Spleen (tissue), 11 donors: Measurements from ENCODE around the gene PINLYP. TPM values are rescaled to one million over a fixed set of nuclear protein-coding genes. Genes with fewer than 3 reads are reported as not detected.

Experiments
- DNase-seq: peaks from one replicate; pipeline ENCODE4 v3.0.0-alpha.2; 2020
- H3K27ac ChIP-seq, 8 donors: fragments of 200-600 bp; sonication (generic) in 7 of 8; 1 replicate in 4 of 8; 2 replicates in 4 of 8; pipeline versions ENCODE4 v1.5.0 to v1.8.0; 2016 to 2021; ENCODE audit warnings: inconsistent platforms in 4 of 8, mild to moderate bottlenecking in 4 of 8, moderate library complexity in 1 of 8
- H3K27me3 ChIP-seq, 7 donors: fragments of 200-600 bp; sonication (generic) in 6 of 7; replicated peaks in 1 of 7; 1 replicate in 4 of 7; 2 replicates in 3 of 7; pipeline versions ENCODE4 v1.5.0 to v1.8.0; 2016 to 2021; ENCODE audit warnings: inconsistent platforms in 3 of 7, mild to moderate bottlenecking in 1 of 7
- H3K36me3 ChIP-seq, 6 donors: fragments of 200-600 bp; sonication (generic) in 5 of 6; 1 replicate in 4 of 6; 2 replicates in 2 of 6; pipeline versions ENCODE4 v1.5.0 to v1.8.0; 2016 to 2021; ENCODE audit warnings: inconsistent platforms in 2 of 6
- H3K4me1 ChIP-seq, 6 donors: fragments of 200-600 bp; sonication (generic) in 5 of 6; 1 replicate in 3 of 6; 2 replicates in 3 of 6; pipeline versions ENCODE4 v1.5.0 to v1.8.0; 2016 to 2021; ENCODE audit warnings: inconsistent platforms in 3 of 6
- H3K4me3 ChIP-seq, 8 donors: fragments of 200-600 bp; sonication (generic) in 7 of 8; 1 replicate in 4 of 8; 2 replicates in 4 of 8; pipeline versions ENCODE4 v1.5.0 to v1.8.0; 2016 to 2021; ENCODE audit warnings: inconsistent platforms in 4 of 8, mild to moderate bottlenecking in 4 of 8, moderate library complexity in 2 of 8
- H3K9me3 ChIP-seq, 8 donors: fragments of 200-600 bp; sonication (generic) in 7 of 8; 1 replicate in 4 of 8; 2 replicates in 4 of 8; pipeline versions ENCODE4 v1.5.0 to v1.8.0; 2016 to 2021; ENCODE audit warnings: inconsistent platforms in 4 of 8
- POLR2A ChIP-seq, 3 donors: fragments of 450-650 bp; IDR thresholded peaks; one replicate each; pipeline ENCODE4 v1.5.1; 2017; ENCODE audit warnings: antibody characterized with exemption in 3 of 3, mild to moderate bottlenecking in 1 of 3
- POLR2AphosphoS5 ChIP-seq, 3 donors: sonication (generic); formaldehyde crosslinking; IDR thresholded peaks; one replicate each; pipeline ENCODE4 v1.5.1; 2017; ENCODE audit warnings: antibody characterized with exemption in 3 of 3
- WGBS, 5 donors: extraction: QIAGEN DNeasy Blood & Tissue Kit in 3 of 5; methylation state at CpG; one replicate each; pipeline versions ENCODE4 v1.1.5 to v1.1.7; 2013 to 2018; 5-methylcytosine and 5-hydroxymethylcytosine counted together
- intact Hi-C: fragments of 100-400 bp; cut with DNase I; formaldehyde crosslinking; loops from one replicate; pipeline ENCODE4 v1.15.0; 2023; ENCODE audit warnings: low total_unique reads
- polyA plus RNA-seq, 3 donors: library from polyadenylated mRNA; stranded (reverse); fragments of 200-250 nt; gene quantifications; one replicate each; pipeline ENCODE4 v1.2.1, GENCODE V29; 2013
- total RNA-seq, 7 donors: library from RNA; depleted of rRNA in 3 of 7; stranded (reverse); fragments of >200 nt in 3 of 7; fragmentation: NEBNext Ultra II Directional in 4 of 7; extraction: Animal tissue kit (Norgen Biotek cat#: 25700) in 4 of 7; gene quantifications; one replicate each; pipeline versions ENCODE4 v1.1.0 to v1.2.1, GENCODE V29; 2016 to 2021
- TF ChIP-seq, protein P1 (sequence below), 11 experiments: fragments of 200-600 bp in 7 of 11; fragments of 450-650 bp in 4 of 11; sonication (generic) in 4 of 11; IDR thresholded peaks in 8 of 11; conservative IDR thresholded peaks in 3 of 11; 1 replicate in 7 of 11; 2 replicates in 4 of 11; pipeline versions ENCODE4 v1.4.0 to v1.8.0; 2016 to 2021; ENCODE audit warnings: antibody characterized with exemption in 11 of 11, inconsistent platforms in 4 of 11, mild to moderate bottlenecking in 1 of 11
- donor health status: healthy with polysubstance abuse.
- donor health status: DM: no; HTN: no; CAD: no; lungs with moderate emphysema.
- donor health status: DM: no; HTN: no; CAD: no.
- donor health status: Bipolar disorder and iron deficiency.
- donor health status: healthy.
- donor health status: DM: no; HTN: no; CAD: no.
- donor health status: DM: yes; HTN: yes; CAD: no.

The PINLYP gene
- total and polyA plus RNA-seq, 10 donors, result 2.0 to 10.5 (median 5.1) TPM

DNA sequence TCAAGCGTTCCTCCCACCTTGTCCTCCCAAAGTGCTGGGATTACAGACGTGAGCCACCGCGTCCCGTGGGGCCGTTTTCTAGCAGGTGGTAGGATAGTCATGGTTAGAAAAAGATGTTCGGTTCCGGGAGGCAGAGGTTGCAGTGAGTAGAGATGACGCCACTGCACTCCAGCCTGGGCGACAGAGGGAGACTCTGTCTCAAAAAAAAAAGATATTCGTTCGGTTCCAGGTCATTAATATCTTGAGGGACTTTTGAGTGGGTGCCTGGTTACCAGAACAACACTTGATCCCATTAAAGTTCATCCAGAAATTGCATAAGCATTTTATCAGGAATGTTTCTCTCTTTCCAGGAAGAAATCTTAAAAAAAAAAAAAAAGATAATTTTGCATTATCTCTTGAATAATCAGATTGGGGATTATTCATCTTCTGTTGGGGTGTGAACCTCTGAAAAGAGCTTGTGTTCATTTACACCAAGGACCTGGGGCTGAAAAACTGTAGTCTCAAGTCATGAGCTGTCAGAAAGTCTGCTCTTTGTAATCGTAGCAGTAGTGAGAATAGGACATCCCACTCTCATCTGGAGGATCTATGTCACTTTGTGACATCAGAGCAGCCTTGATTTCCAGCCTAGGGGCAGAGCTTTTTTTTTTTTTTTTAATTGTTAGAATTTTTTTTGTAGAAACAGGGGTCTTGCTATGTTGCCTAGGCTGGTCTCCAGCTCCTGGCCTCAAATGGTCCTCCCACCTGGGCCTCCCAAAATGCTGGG, 47.6 kb upstream of the PINLYP start:
- intact Hi-C loops, result no loop called here
- no peaks in the 10 kb centered on the region for H3K27me3 ChIP-seq
- peak overlapping the region in 7 of 8 donors; percentile 81 to 90 (median 86) for H3K27ac ChIP-seq
- peaks cover 0 to 6% (median 0%) of the 10 kb centered on the region in 6 donors for H3K36me3 ChIP-seq
- no peaks in the 10 kb centered on the region for H3K9me3 ChIP-seq
- peaks cover 28 to 82% (median 53%) of the 10 kb centered on the region in 6 donors for H3K4me1 ChIP-seq
- no peak for DNase-seq
- WGBS, 5 donors, result 60 to 72% (median 67%) methylated on average over 13 of the region's 13 CpGs
- TF ChIP-seq, protein P1, sequence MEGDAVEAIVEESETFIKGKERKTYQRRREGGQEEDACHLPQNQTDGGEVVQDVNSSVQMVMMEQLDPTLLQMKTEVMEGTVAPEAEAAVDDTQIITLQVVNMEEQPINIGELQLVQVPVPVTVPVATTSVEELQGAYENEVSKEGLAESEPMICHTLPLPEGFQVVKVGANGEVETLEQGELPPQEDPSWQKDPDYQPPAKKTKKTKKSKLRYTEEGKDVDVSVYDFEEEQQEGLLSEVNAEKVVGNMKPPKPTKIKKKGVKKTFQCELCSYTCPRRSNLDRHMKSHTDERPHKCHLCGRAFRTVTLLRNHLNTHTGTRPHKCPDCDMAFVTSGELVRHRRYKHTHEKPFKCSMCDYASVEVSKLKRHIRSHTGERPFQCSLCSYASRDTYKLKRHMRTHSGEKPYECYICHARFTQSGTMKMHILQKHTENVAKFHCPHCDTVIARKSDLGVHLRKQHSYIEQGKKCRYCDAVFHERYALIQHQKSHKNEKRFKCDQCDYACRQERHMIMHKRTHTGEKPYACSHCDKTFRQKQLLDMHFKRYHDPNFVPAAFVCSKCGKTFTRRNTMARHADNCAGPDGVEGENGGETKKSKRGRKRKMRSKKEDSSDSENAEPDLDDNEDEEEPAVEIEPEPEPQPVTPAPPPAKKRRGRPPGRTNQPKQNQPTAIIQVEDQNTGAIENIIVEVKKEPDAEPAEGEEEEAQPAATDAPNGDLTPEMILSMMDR (IDR thresholded peaks at IDR 0.05 in 8 of 11, conservative IDR thresholded peaks at IDR 0.05 in 3 of 11), result no peak
- TF ChIP-seq POLR2AphosphoS5 (IDR thresholded peaks at IDR 0.05) (no peak), POLR2A (IDR thresholded peaks at IDR 0.05) (no peak)
- peak overlapping the region in 3 of 8 donors; percentile 81 to 90 (median 90) for H3K4me3 ChIP-seq

DNA sequence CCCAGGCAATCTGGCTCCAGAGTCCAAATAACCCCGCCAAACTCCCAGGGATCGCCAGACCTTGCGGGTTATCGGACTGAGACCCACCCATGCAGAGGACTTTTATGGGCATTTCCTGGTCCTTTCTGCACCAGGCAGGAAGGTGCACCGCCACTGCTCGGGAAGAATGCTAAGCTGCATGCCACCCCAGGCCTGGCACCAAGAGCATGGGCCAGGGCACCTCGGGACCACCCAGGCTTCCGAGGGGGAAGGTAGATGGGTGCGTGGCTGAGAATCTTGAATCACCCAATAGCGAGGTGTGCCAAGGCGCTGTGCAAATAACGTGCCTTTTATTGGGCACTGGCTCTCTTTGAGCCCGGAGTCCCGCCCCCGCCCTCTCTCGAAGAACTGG, 43.0 kb upstream of the PINLYP start:
- WGBS, 5 donors, result 1 to 3% (median 1%) methylated on average over 13 to 16 of the region's 16 CpGs
- TF ChIP-seq POLR2AphosphoS5 (IDR thresholded peaks at IDR 0.05), result no peak
- TF ChIP-seq, protein P1 (IDR thresholded peaks at IDR 0.05 in 8 of 11, conservative IDR thresholded peaks at IDR 0.05 in 3 of 11), result no peak
- TF ChIP-seq POLR2A (IDR thresholded peaks at IDR 0.05), result no peak

DNA sequence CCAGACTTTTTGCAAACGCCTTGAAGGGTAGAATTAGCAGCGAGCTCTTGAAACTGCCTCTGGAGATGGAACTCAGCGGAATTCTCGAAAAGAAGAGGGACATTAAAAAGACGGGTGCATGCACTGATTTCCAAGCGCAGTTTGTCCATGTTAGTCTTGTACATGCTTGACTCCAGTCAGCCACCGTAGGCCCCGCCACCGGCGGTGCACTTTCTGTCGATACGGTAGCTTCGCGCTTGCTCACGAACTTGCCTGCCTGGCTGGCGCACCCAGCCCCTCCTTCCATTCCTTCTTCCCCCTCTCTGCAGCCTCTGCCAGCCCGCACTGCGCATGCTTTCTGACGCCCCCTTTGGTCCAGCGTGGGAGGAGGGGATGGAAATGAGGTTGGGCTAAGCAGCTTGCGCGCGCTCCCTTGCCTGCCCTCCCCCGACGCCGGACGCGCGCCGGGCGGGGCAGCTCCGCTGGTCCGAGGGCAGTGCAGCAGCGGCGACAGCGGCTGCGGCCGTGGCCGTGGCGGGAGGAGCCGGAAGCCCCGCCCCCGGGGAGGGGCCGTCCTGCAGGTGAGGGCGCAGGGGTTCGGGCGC, 42.5 kb upstream of the PINLYP start, which contains the start of gene ZNF575:
Gene ZNF575, plus strand, starts transcription at position 227 of the 584 bp plus-strand sequence. CDS start 1,235 bp downstream, outside the sequence.
- DNase-seq, result peak; percentile 97
- H3K36me3 ChIP-seq, result peaks cover 0 to 17% (median 5%) of the 10 kb centered on the region in 6 donors
- peaks cover 7 to 59% (median 36%) of the 10 kb centered on the region in 6 donors for H3K4me1 ChIP-seq
- H3K27me3 ChIP-seq, result no peaks in the 10 kb centered on the region
- peak within 1 kb of the TSS; percentile 71 to 95 (median 87) for H3K27ac ChIP-seq
- H3K9me3 ChIP-seq, result peaks cover 0 to under 1% (median 0%) of the 10 kb centered on the region in 8 donors
- intact Hi-C loops, result loop anchor here (10.0 kb wide), 1 partner anchor 52 kb away; no protein-coding TSS in a partner anchor
- TF ChIP-seq POLR2AphosphoS5 (IDR thresholded peaks at IDR 0.05), result peak; percentile 79 to 86 (median 84)
- no peak for TF ChIP-seq POLR2A (IDR thresholded peaks at IDR 0.05)
- TF ChIP-seq, protein P1 (IDR thresholded peaks at IDR 0.05 in 8 of 11, conservative IDR thresholded peaks at IDR 0.05 in 3 of 11), result peak in 3 of 11 experiments; percentile 9 to 29 (median 26)
- WGBS, 5 donors, result 0 to 1% (median 0%) methylated on average over 29 to 47 of the region's 47 CpGs
- H3K4me3 ChIP-seq, result peak within 1 kb of the TSS; percentile 50 to 90 (median 73)

More for the DNA sequence above, 43.0 kb upstream of the PINLYP start:
- Histone ChIP-seq H3K4me1 (peaks cover 8 to 64% (median 39%) of the 10 kb centered on the region in 6 donors), H3K4me3 (peak overlapping the region; percentile 50 to 90 (median 73)), H3K27ac (peak overlapping the region; percentile 71 to 95 (median 87)), H3K36me3 (peaks cover 0 to 12% (median under 1%) of the 10 kb centered on the region in 6 donors), H3K27me3 (no peaks in the 10 kb centered on the region), H3K9me3 (no peaks in the 10 kb centered on the region)
- DNase-seq, result peak; percentile 87
- intact Hi-C loops, result loop anchor here (10.0 kb wide), 1 partner anchor 52 kb away; no protein-coding TSS in a partner anchor
